Pancreas (tissue), 10 donors: ENCODE results near the gene UQCC2. TPM values are rescaled to one million over a fixed set of nuclear protein-coding genes. Genes with fewer than 3 reads are reported as not detected.
A peak's percentile ranks its signal among the peaks of the same experiment; 100 is the strongest.

ENCODE experiments used
- ATAC-seq, 4 donors: fragments of 200-7000 bp; cut with Tn5 transposase; one replicate each; pipeline versions ENCODE4 v1.8.0 to v1.9.1; 2020; ENCODE audit warnings: mild to moderate bottlenecking in 4 of 4, moderate library complexity in 4 of 4
- DNase-seq, 6 donors: peaks; one replicate each; pipeline ENCODE4 v3.0.0-alpha.2; 2020
- FAIRE-seq: peaks from 2 replicates; lab custom pipeline; 2012; peaks lifted over from hg19 to GRCh38; lab: Jason Lieb, UNC
- H3K27ac ChIP-seq, 4 donors: fragments of 200-600 bp; sonication (generic); 1 replicate in 3 of 4; 2 replicates in 1 of 4; pipeline versions ENCODE4 v1.5.0 to v1.8.0; 2020
- H3K27me3 ChIP-seq, 4 donors: fragments of 200-600 bp; one replicate each; pipeline ENCODE4 v1.8.0; 2021
- H3K36me3 ChIP-seq, 3 donors: fragments of 200-600 bp; sonication (generic) in 1 of 3; one replicate each; pipeline versions ENCODE4 v1.5.0 to v1.8.0; 2020 to 2021
- H3K4me1 ChIP-seq, 3 donors: fragments of 200-600 bp; one replicate each; pipeline ENCODE4 v1.8.0; 2021
- H3K4me3 ChIP-seq, 4 donors: fragments of 200-600 bp; sonication (generic) in 2 of 4; one replicate each; pipeline versions ENCODE4 v1.5.0 to v1.8.0; 2020 to 2021
- H3K9me3 ChIP-seq, 4 donors: fragments of 200-600 bp; one replicate each; pipeline ENCODE4 v1.8.0; 2021
- CTCF ChIP-seq, 4 donors: fragments of 200-600 bp; sonication (generic) in 3 of 4; IDR thresholded peaks; one replicate each; pipeline versions ENCODE4 v1.5.0 to v1.8.0; 2021; ENCODE audit warnings: antibody characterized with exemption in 4 of 4
- WGBS, 2 donors: extraction: QIAGEN DNeasy Blood & Tissue Kit; methylation state at CpG; one replicate each; pipeline ENCODE4 v1.1.7; 2013; 5-methylcytosine and 5-hydroxymethylcytosine counted together
- intact Hi-C, 3 donors: fragments of 100-400 bp; cut with DNase I; formaldehyde crosslinking; loops; one replicate each; pipeline versions ENCODE4 v1.11.1 to v1.14.2; 2022
- polyA plus RNA-seq, 2 donors: library from polyadenylated mRNA; stranded (reverse); fragments of 200-250 nt; gene quantifications; one replicate each; pipeline ENCODE4 v1.2.3, GENCODE V29; 2013
- total RNA-seq, 6 donors: library from RNA; stranded (reverse); fragmentation: NEBNext Ultra II Directional in 4 of 6; extraction: Animal tissue kit (Norgen Biotek cat#: 25700) in 4 of 6; gene quantifications; one replicate each; pipeline versions ENCODE4 v1.2.1 to v1.2.4, GENCODE V29; 2021 to 2023
- donor health status: healthy with polysubstance abuse.
- donor health status: DM: no; HTN: no; CAD: no; lungs with moderate emphysema.
- donor health status: DM: no; HTN: no; CAD: no.
- donor health status: control.
- donor health status: control.
- donor health status: Bipolar disorder and iron deficiency.
- donor health status: DM: yes; HTN: yes; CAD: no.
- donor health status: DM: no; HTN: no; CAD: no.
- donor health status: DM: no; HTN: no; CAD: no.
- donor health status: DM: yes; HTN: yes; CAD: no.

The UQCC2 gene
- total and polyA plus RNA-seq, 8 donors = 13.9 to 58.9 (median 28.6) TPM

- H3K9me3 ChIP-seq = no peaks in the 10 kb centered on the region
- ATAC-seq (peak in 1 of 4 donors; percentile 4), FAIRE-seq (no peak), DNase-seq (peak in 1 of 6 donors; percentile 26)
- no peaks in the 10 kb centered on the region for H3K36me3 ChIP-seq
- TF ChIP-seq CTCF (IDR thresholded peaks at IDR 0.05) = no peak
- no peak overlapping the region for H3K4me3 ChIP-seq
- no peaks in the 10 kb centered on the region for H3K27me3 ChIP-seq
- intact Hi-C loops = no loop called here
- peaks cover 0 to 17% (median 15%) of the 10 kb centered on the region in 3 donors for H3K4me1 ChIP-seq
- H3K27ac ChIP-seq = peak overlapping the region in 3 of 4 donors; percentile 11 to 75 (median 42)
- 69 to 81% methylated on average over 5 of the region's 5 CpGs for WGBS, 2 donors
Observed at GRCh38 chr6:33739571-33739970, 28.1 kb upstream of the UQCC2 start.

- WGBS, 2 donors = 86 to 96% methylated on average over 5 of the region's 5 CpGs
- DNase-seq (peak in 1 of 6 donors; percentile 19), FAIRE-seq (no peak)
Observed at GRCh38 chr6:33738879-33739278, 27.4 kb upstream of the UQCC2 start.

GRCh38 chr6:33738153-33738552 lies 26.7 kb upstream of the UQCC2 start:
- 89 to 95% methylated on average over 9 of the region's 9 CpGs for WGBS, 2 donors
- peak in 1 of 6 donors; percentile 35 for DNase-seq
- Histone ChIP-seq H3K4me1 (peaks cover 0 to 14% (median 10%) of the 10 kb centered on the region in 3 donors), H3K4me3 (no peak overlapping the region), H3K36me3 (no peaks in the 10 kb centered on the region), H3K27ac (no peak overlapping the region), H3K27me3 (no peaks in the 10 kb centered on the region), H3K9me3 (no peaks in the 10 kb centered on the region)
- ATAC-seq = no peak
- FAIRE-seq = no peak
- no peak for TF ChIP-seq CTCF (IDR thresholded peaks at IDR 0.05)
- intact Hi-C loops = no loop called here

More at GRCh38 chr6:33738879-33739278, 27.4 kb upstream of the UQCC2 start:
- Histone ChIP-seq H3K27me3 (no peaks in the 10 kb centered on the region), H3K36me3 (no peaks in the 10 kb centered on the region), H3K27ac (no peak overlapping the region), H3K4me1 (peaks cover 0 to 14% (median 14%) of the 10 kb centered on the region in 3 donors), H3K4me3 (no peak overlapping the region), H3K9me3 (no peaks in the 10 kb centered on the region)
- no peak for TF ChIP-seq CTCF (IDR thresholded peaks at IDR 0.05)
- intact Hi-C loops = no loop called here
- no peak for ATAC-seq

GRCh38 chr6:33737267-33738026 lies 25.9 kb upstream of the UQCC2 start:
- Histone ChIP-seq H3K36me3 (no peaks in the 10 kb centered on the region), H3K27me3 (no peaks in the 10 kb centered on the region), H3K9me3 (no peaks in the 10 kb centered on the region), H3K4me3 (no peak overlapping the region), H3K4me1 (peaks cover 0 to 17% (median 16%) of the 10 kb centered on the region in 3 donors), H3K27ac (peak overlapping the region in 2 of 4 donors; percentile 37 to 41)
- WGBS, 2 donors = 72% methylated on average over 15 of the region's 15 CpGs
- peak in 2 of 6 donors; percentile 28 to 52 for DNase-seq
- intact Hi-C loops = no loop called here
- no peak for TF ChIP-seq CTCF (IDR thresholded peaks at IDR 0.05)
- peak in 3 of 4 donors; percentile 35 to 69 (median 44) for ATAC-seq
- FAIRE-seq = no peak

GRCh38 chr6:33735216-33735615 lies 23.7 kb upstream of the UQCC2 start:
- Histone ChIP-seq H3K4me1 (peaks cover 0 to 32% (median 25%) of the 10 kb centered on the region in 3 donors), H3K9me3 (no peaks in the 10 kb centered on the region), H3K27me3 (no peaks in the 10 kb centered on the region), H3K4me3 (no peak overlapping the region), H3K27ac (no peak overlapping the region), H3K36me3 (no peaks in the 10 kb centered on the region)
- no peak for FAIRE-seq
- ATAC-seq = no peak
- WGBS, 2 donors = 84 to 87% methylated on average over 18 of the region's 18 CpGs
- DNase-seq = peak in 2 of 6 donors; percentile 20 to 37
- intact Hi-C loops = no loop called here
- no peak for TF ChIP-seq CTCF (IDR thresholded peaks at IDR 0.05)
